H9 (cell line): ENCODE data around the gene IFT57. TPM values are rescaled to one million over a fixed set of nuclear protein-coding genes. Genes with fewer than 3 reads are reported as not detected.

Source experiments
- DNase-seq: peaks from one replicate; pipeline ENCODE4 v3.0.0-alpha.2; 2017
- H2AFZ ChIP-seq: one replicate; pipeline ENCODE4 v1.6.1; 2013; ENCODE audit warnings: mild to moderate bottlenecking, low read length, control low read depth, moderate library complexity
- H2AK5ac ChIP-seq: 2 replicates; pipeline ENCODE4 v1.6.1; 2013; ENCODE audit warnings: low read length, control low read depth, mixed read lengths; ENCODE audit not compliant: insufficient read length
- H2BK120ac ChIP-seq: one replicate; pipeline ENCODE4 v1.6.1; 2013; ENCODE audit warnings: low read depth, mild to moderate bottlenecking, low read length, control low read depth, inconsistent platforms; ENCODE audit not compliant: poor library complexity, severe bottlenecking
- H2BK12ac ChIP-seq: 2 replicates; pipeline ENCODE4 v1.6.1; 2013; ENCODE audit warnings: low read length, control low read depth, mixed read lengths, low read depth; ENCODE audit not compliant: insufficient read length
- H2BK15ac ChIP-seq: 2 replicates; pipeline ENCODE4 v1.6.1; 2013; ENCODE audit warnings: low read depth, low read length, control low read depth
- H2BK20ac ChIP-seq: one replicate; pipeline ENCODE4 v1.6.1; 2013; ENCODE audit warnings: low read depth, mild to moderate bottlenecking, low read length, control low read depth, inconsistent platforms; ENCODE audit not compliant: poor library complexity, severe bottlenecking
- H2BK5ac ChIP-seq: 2 replicates; pipeline ENCODE4 v1.6.1; 2013; ENCODE audit warnings: low read length, control low read depth, mixed read lengths; ENCODE audit not compliant: insufficient read length
- H3K14ac ChIP-seq: 2 replicates; pipeline ENCODE4 v1.6.1; 2013; ENCODE audit warnings: low read length, control low read depth; ENCODE audit not compliant: insufficient read depth
- H3K18ac ChIP-seq: 2 replicates; pipeline ENCODE4 v1.6.1; 2013; ENCODE audit warnings: low read depth, mild to moderate bottlenecking, mixed read lengths, low read length, control low read depth; ENCODE audit not compliant: insufficient read length
- H3K23ac ChIP-seq: 2 replicates; pipeline ENCODE4 v1.6.1; 2013; ENCODE audit warnings: low read length, control low read depth, mixed read lengths, low read depth; ENCODE audit not compliant: insufficient read length
- H3K23me2 ChIP-seq: 2 replicates; pipeline ENCODE4 v1.6.1; 2013; ENCODE audit warnings: low read depth, mild to moderate bottlenecking, mixed read lengths, low read length, control low read depth; ENCODE audit not compliant: insufficient read length, poor library complexity, severe bottlenecking
- H3K27ac ChIP-seq: 2 replicates; pipeline ENCODE4 v1.5.1; 2013; ENCODE audit warnings: low read length, control low read depth, mixed read lengths, low read depth; ENCODE audit not compliant: insufficient read length
- H3K27me3 ChIP-seq: 2 replicates; pipeline ENCODE4 v1.6.1; 2013; ENCODE audit warnings: low read length, control low read depth, inconsistent platforms; ENCODE audit not compliant: insufficient read depth
- H3K4ac ChIP-seq: 2 replicates; pipeline ENCODE4 v1.6.1; 2013; ENCODE audit warnings: low read depth, mild to moderate bottlenecking, control low read depth, inconsistent platforms, low read length, moderate library complexity
- H3K4me1 ChIP-seq: 2 replicates; pipeline ENCODE4 v1.6.1; 2013; ENCODE audit warnings: low read length, control low read depth, inconsistent platforms; ENCODE audit not compliant: insufficient read depth
- H3K4me2 ChIP-seq: 2 replicates; pipeline ENCODE4 v1.6.1; 2013; ENCODE audit warnings: low read length, control low read depth, mixed read lengths; ENCODE audit not compliant: insufficient read length, insufficient read depth
- H3K56ac ChIP-seq: 2 replicates; pipeline ENCODE4 v1.6.1; 2013; ENCODE audit warnings: low read depth, mild to moderate bottlenecking, mixed read lengths, low read length, control low read depth; ENCODE audit not compliant: insufficient read length
- H3K79me1 ChIP-seq: 2 replicates; pipeline ENCODE4 v1.6.1; 2013; ENCODE audit warnings: low read depth, mild to moderate bottlenecking, moderate library complexity, low read length, control low read depth, inconsistent platforms; ENCODE audit not compliant: insufficient read depth, poor library complexity, severe bottlenecking
- H3K79me2 ChIP-seq: 2 replicates; pipeline ENCODE4 v1.6.1; 2013; ENCODE audit warnings: low read length, control low read depth, inconsistent platforms; ENCODE audit not compliant: insufficient read depth
- H3K9ac ChIP-seq: 2 replicates; pipeline ENCODE4 v1.6.1; 2013; ENCODE audit warnings: low read length, control low read depth, mixed read lengths; ENCODE audit not compliant: insufficient read length; ENCODE audit errors: extremely low read depth
- H3K9me3 ChIP-seq: one replicate; pipeline ENCODE4 v1.6.1; 2013; ENCODE audit warnings: low read depth, low read length, inconsistent platforms; ENCODE audit not compliant: control insufficient read depth
- H3T11ph ChIP-seq: one replicate; pipeline ENCODE4 v1.6.1; 2013; ENCODE audit warnings: mild to moderate bottlenecking, low read length, control low read depth, inconsistent platforms
- H4K20me1 ChIP-seq: one replicate; pipeline ENCODE4 v1.6.1; 2013; ENCODE audit not compliant: control insufficient read depth, insufficient read length, insufficient read depth
- H4K5ac ChIP-seq: 2 replicates; pipeline ENCODE4 v1.6.1; 2013; ENCODE audit warnings: low read depth, mild to moderate bottlenecking, mixed read lengths, low read length, control low read depth; ENCODE audit not compliant: insufficient read length
- H4K8ac ChIP-seq: replicated peaks from 2 replicates; pipeline ENCODE4 v1.6.1; 2013; ENCODE audit warnings: low read length, control low read depth, mixed read lengths, low read depth; ENCODE audit not compliant: insufficient read length
- H4K91ac ChIP-seq: 2 replicates; pipeline ENCODE4 v1.6.1; 2013; ENCODE audit warnings: low read depth, mild to moderate bottlenecking, moderate library complexity, mixed read lengths, low read length, control low read depth; ENCODE audit not compliant: insufficient read length
- H3K27ac Mint-ChIP-seq, 3 experiments: 2 replicates in 2 of 3; 3 replicates in 1 of 3; pipeline ENCODE4 v1.8.0; 2020 to 2021; ENCODE audit warnings: mixed read lengths in 3 of 3, mild to moderate bottlenecking in 1 of 3, moderate library complexity in 1 of 3
- H3K27me3 Mint-ChIP-seq: 2 replicates; pipeline ENCODE4 v1.8.0; 2021; ENCODE audit warnings: low read depth, mild to moderate bottlenecking, moderate library complexity, mixed read lengths
- H3K36me3 Mint-ChIP-seq, 3 experiments: 2 replicates in 2 of 3; 3 replicates in 1 of 3; pipeline ENCODE4 v1.8.0; 2020 to 2021; ENCODE audit warnings: low read depth in 3 of 3, mixed read lengths in 3 of 3; ENCODE audit not compliant: insufficient read depth in 1 of 3
- H3K4me1 Mint-ChIP-seq, 2 experiments: 2 replicates each; pipeline ENCODE4 v1.8.0; 2020; ENCODE audit warnings: mixed read lengths in 2 of 2
- H3K4me3 Mint-ChIP-seq, 2 experiments: 2 replicates in 1 of 2; 3 replicates in 1 of 2; pipeline ENCODE4 v1.8.0; 2020 to 2021; ENCODE audit warnings: mild to moderate bottlenecking in 2 of 2, mixed read lengths in 2 of 2, moderate library complexity in 1 of 2
- H3K9me3 Mint-ChIP-seq, 2 experiments: 2 replicates in 1 of 2; 3 replicates in 1 of 2; pipeline ENCODE4 v1.8.0; 2020; ENCODE audit warnings: mild to moderate bottlenecking in 2 of 2, mixed read lengths in 2 of 2, moderate library complexity in 1 of 2
- WGBS: extraction: QIAGEN DNeasy Blood & Tissue Kit; methylation state at CpG from one replicate; pipeline ENCODE4 v1.1.7; 2013; ENCODE audit warnings: missing lambda C conversion rate, low lambda C conversion rate, mixed read lengths; ENCODE audit not compliant: insufficient read length; ENCODE audit errors: extremely low coverage; 5-methylcytosine and 5-hydroxymethylcytosine counted together
- total RNA-seq: library from RNA; stranded (reverse); gene quantifications from 2 replicates; pipeline ENCODE4 v1.2.1, GENCODE V29; 2021
- TF ChIP-seq, protein P1 (sequence below): fragments of 200-600 bp; sonication (generic); conservative IDR thresholded peaks from 3 replicates; pipeline ENCODE4 v1.8.0; 2021; ENCODE audit warnings: antibody characterized with exemption, mild to moderate bottlenecking

IFT57 gene
- total RNA-seq, 1 experiment from 2014 or later: 21.4 TPM

DNA sequence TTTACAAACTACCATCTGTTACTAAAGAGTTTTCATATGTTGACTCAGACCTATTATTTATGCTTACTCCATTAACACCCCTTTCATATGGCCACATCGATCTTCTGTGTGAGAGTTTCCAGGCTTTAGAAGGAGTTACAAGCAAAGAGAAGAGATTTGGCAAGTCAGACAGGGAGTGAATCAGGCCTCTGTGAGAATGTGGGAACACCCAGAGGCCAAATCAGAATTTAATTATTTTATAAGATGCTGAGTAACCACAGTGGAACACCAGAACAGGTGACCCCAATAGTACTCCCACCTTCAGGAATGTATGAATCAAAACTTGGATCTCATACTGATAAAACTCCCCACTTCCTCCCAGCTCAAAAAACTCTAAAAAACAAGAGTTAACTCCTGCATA is 42.0 kb downstream of the IFT57 start:
- Histone ChIP-seq H3K4me1 (no peaks in the 10 kb centered on the region), H2BK15ac (no peak overlapping the region), H3K18ac (no peak overlapping the region), H3K14ac (no peak overlapping the region), H2AFZ (no peak overlapping the region), H3K23me2 (no peaks in the 10 kb centered on the region), H4K91ac (no peak overlapping the region), H2BK120ac (no peak overlapping the region), H3K4ac (no peak overlapping the region), H4K8ac (no peak overlapping the region), H3K4me2 (no peak overlapping the region), H3K27me3 (no peaks in the 10 kb centered on the region), H4K20me1 (no peaks in the 10 kb centered on the region), H3K23ac (no peak overlapping the region), H3K79me1 (no peaks in the 10 kb centered on the region), H2BK20ac (no peak overlapping the region), H3K79me2 (no peaks in the 10 kb centered on the region), H2BK5ac (no peak overlapping the region), H4K5ac (no peak overlapping the region), H2AK5ac (no peak overlapping the region), H3K9me3 (no peaks in the 10 kb centered on the region), H2BK12ac (no peak overlapping the region), H3K9ac (no peak overlapping the region), H3T11ph (no peak overlapping the region), H3K27ac (no peak overlapping the region), H3K56ac (no peak overlapping the region)
- H3K27me3 Mint-ChIP-seq: no peaks in the 10 kb centered on the region
- TF ChIP-seq, protein P1, sequence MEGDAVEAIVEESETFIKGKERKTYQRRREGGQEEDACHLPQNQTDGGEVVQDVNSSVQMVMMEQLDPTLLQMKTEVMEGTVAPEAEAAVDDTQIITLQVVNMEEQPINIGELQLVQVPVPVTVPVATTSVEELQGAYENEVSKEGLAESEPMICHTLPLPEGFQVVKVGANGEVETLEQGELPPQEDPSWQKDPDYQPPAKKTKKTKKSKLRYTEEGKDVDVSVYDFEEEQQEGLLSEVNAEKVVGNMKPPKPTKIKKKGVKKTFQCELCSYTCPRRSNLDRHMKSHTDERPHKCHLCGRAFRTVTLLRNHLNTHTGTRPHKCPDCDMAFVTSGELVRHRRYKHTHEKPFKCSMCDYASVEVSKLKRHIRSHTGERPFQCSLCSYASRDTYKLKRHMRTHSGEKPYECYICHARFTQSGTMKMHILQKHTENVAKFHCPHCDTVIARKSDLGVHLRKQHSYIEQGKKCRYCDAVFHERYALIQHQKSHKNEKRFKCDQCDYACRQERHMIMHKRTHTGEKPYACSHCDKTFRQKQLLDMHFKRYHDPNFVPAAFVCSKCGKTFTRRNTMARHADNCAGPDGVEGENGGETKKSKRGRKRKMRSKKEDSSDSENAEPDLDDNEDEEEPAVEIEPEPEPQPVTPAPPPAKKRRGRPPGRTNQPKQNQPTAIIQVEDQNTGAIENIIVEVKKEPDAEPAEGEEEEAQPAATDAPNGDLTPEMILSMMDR: no peak
- H3K4me3 Mint-ChIP-seq: no peak overlapping the region
- no peaks in the 10 kb centered on the region for H3K36me3 Mint-ChIP-seq
- H3K9me3 Mint-ChIP-seq: no peaks in the 10 kb centered on the region
- H3K27ac Mint-ChIP-seq: no peak overlapping the region
- no CpG with 5 or more reads among the region's 1 CpG for WGBS
- H3K4me1 Mint-ChIP-seq: peaks cover 15 to 19% of the 10 kb centered on the region in 2 experiments
- DNase-seq: no peak
